CD4-positive, alpha-beta memory T cell (primary cell): Measurements from ENCODE around the gene PELI2. TPM values are rescaled to one million over a fixed set of nuclear protein-coding genes. Genes with fewer than 3 reads are reported as not detected.

Experiments
- CTCF ChIA-PET: fragments of 350-600 bp; sonication (Branson Sonifier 250); formaldehyde crosslinking; loops from one replicate; lab custom pipeline; 2021; ENCODE audit warnings: inconsistent platforms; ENCODE audit not compliant: partially characterized antibody; lab: Charles Lee
- POLR2A ChIA-PET: fragments of 350-600 bp; sonication (Branson Sonifier 250); formaldehyde crosslinking; loops from one replicate; lab custom pipeline; 2021; ENCODE audit not compliant: partially characterized antibody; lab: Charles Lee
- DNase-seq, 5 donors: peaks; one replicate each; pipeline versions ENCODE4 v3.0.0 to v3.0.0-alpha.2; 2020 to 2022; ENCODE audit warnings: mixed read lengths in 1 of 5
- H3K27ac ChIP-seq: one replicate; pipeline ENCODE4 v1.7.0; 2013; ENCODE audit warnings: low read depth, low read length
- H3K27me3 ChIP-seq: 2 replicates; pipeline ENCODE4 v1.7.0; 2013; ENCODE audit warnings: mild to moderate bottlenecking, low read length, moderate library complexity; ENCODE audit not compliant: insufficient read depth
- H3K36me3 ChIP-seq: 2 replicates; pipeline ENCODE4 v1.7.0; 2013; ENCODE audit warnings: mild to moderate bottlenecking, low read length, moderate library complexity; ENCODE audit not compliant: insufficient read depth
- H3K4me1 ChIP-seq: 2 replicates; pipeline ENCODE4 v1.7.0; 2013; ENCODE audit warnings: mild to moderate bottlenecking, low read length, moderate library complexity; ENCODE audit not compliant: insufficient read depth
- H3K4me3 ChIP-seq, 2 donors: one replicate each; pipeline ENCODE4 v1.7.0; 2013; ENCODE audit warnings: low read length in 2 of 2, mild to moderate bottlenecking in 1 of 2
- H3K9me3 ChIP-seq, 2 donors: one replicate each; pipeline ENCODE4 v1.7.0; 2013; ENCODE audit warnings: low read length in 2 of 2, control low read depth in 1 of 2; ENCODE audit not compliant: control insufficient read depth in 1 of 2
- H3K27ac Mint-ChIP-seq, 7 donors: one replicate each; pipeline ENCODE4 v1.8.0; 2020 to 2021; ENCODE audit warnings: mixed read lengths in 7 of 7, mild to moderate bottlenecking in 6 of 7, inconsistent platforms in 3 of 7, moderate library complexity in 3 of 7
- H3K27me3 Mint-ChIP-seq, 2 donors: one replicate each; pipeline ENCODE4 v1.8.0; 2020 to 2021; ENCODE audit warnings: mixed read lengths in 2 of 2
- H3K36me3 Mint-ChIP-seq, 2 donors: one replicate each; pipeline ENCODE4 v1.8.0; 2020 to 2021; ENCODE audit warnings: mixed read lengths in 2 of 2, inconsistent platforms in 1 of 2, mild to moderate bottlenecking in 1 of 2
- H3K4me1 Mint-ChIP-seq, 4 donors: one replicate each; pipeline ENCODE4 v1.8.0; 2020 to 2021; ENCODE audit warnings: mixed read lengths in 4 of 4, mild to moderate bottlenecking in 1 of 4
- H3K4me3 Mint-ChIP-seq, 8 donors: one replicate each; pipeline ENCODE4 v1.8.0; 2020 to 2021; ENCODE audit warnings: mixed read lengths in 8 of 8, mild to moderate bottlenecking in 7 of 8, moderate library complexity in 6 of 8, inconsistent platforms in 3 of 8
- H3K9me3 Mint-ChIP-seq, 8 donors: one replicate each; pipeline ENCODE4 v1.8.0; 2020 to 2021; ENCODE audit warnings: mixed read lengths in 8 of 8, mild to moderate bottlenecking in 5 of 8, inconsistent platforms in 3 of 8, moderate library complexity in 1 of 8
- intact Hi-C: fragments of 100-400 bp; cut with micrococcal nuclease; formaldehyde crosslinking; loops from one replicate; pipeline ENCODE4 v1.15.1; 2023
- polyA plus RNA-seq, 2 donors: library from polyadenylated mRNA; unstranded; fragments of 300-500 nt; fragmentation: Illumina TruSeq; gene quantifications; one replicate each; pipeline ENCODE4 v1.2.3, GENCODE V29; 2021
- total RNA-seq, 2 experiments: library from RNA; stranded (reverse); gene quantifications; one replicate each; pipeline ENCODE4 v1.2.3, GENCODE V29; 2021

The PELI2 gene
- total and polyA plus RNA-seq, 4 experiments from 2014 or later: 1.2 to 16.4 (median 7.8) TPM

DNA sequence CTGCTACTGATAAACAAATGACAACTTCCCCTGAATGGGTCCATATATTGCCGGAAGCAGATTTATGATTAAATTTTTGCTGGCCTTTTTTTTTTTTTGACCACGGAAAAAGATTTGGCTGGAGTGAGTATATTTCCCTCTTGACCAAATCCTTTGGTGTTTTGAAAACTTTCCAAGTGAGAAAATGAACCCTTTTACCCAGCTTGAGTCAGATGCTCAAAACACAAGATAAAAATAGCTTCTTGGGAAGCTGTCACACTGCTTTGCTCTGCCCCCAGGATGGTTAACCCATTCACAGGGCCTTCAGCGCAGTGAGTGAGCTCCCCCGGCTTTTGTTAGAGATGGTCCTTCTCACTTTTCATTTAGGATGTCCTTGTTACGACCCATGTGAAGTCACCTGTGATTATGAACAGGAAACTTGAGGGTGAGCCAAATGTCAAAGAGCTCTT lies 224.3 kb downstream of the PELI2 start:
- Histone ChIP-seq H3K27ac (no peak overlapping the region), H3K36me3 (no peaks in the 10 kb centered on the region), H3K4me1 (no peaks in the 10 kb centered on the region), H3K9me3 (no peaks in the 10 kb centered on the region), H3K27me3 (no peaks in the 10 kb centered on the region), H3K4me3 (no peak overlapping the region)
- no peak for DNase-seq
- no peaks in the 10 kb centered on the region for H3K36me3 Mint-ChIP-seq
- intact Hi-C loops: loop anchor here (5.0 kb wide), 1 partner anchor 225 kb away; the partner anchor contains the start of gene PELI2
- H3K4me3 Mint-ChIP-seq: no peak overlapping the region
- no peak overlapping the region for H3K27ac Mint-ChIP-seq
- CTCF ChIA-PET: interaction anchor here (1.4 kb wide), 1 partner anchor 611 kb away, joined by 9 read pairs; no protein-coding TSS in a partner anchor
- no peaks in the 10 kb centered on the region for H3K9me3 Mint-ChIP-seq
- no peaks in the 10 kb centered on the region for H3K27me3 Mint-ChIP-seq
- no peaks in the 10 kb centered on the region for H3K4me1 Mint-ChIP-seq
- POLR2A ChIA-PET: no interaction called here

DNA sequence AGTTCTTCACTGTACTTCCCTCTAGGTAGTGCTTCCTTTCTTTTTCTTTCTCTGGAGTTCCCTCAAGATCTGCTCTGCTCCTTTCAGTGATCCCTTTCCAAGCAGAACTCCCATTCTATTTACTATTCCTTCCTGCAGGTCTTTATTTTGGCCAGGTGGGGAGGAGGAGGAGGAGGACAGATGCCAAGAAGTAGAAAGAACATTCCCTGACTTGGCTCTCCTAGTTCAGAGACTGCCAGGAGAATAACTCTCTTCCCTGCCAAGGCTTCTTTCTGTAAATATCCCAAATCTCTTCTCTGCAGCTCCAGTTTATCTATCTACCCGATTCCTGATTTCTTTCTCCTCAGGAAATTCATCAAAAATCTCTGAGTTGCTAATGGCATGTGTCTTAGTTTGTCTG lies 231.7 kb downstream of the PELI2 start:
- POLR2A ChIA-PET: no interaction called here
- intact Hi-C loops: no loop called here
- Mint-ChIP-seq H3K4me1 (no peaks in the 10 kb centered on the region), H3K36me3 (peaks cover 7 to 19% of the 10 kb centered on the region in 2 donors), H3K27me3 (peaks cover 0 to 3% of the 10 kb centered on the region in 2 donors), H3K9me3 (peaks cover 0 to 21% (median 6%) of the 10 kb centered on the region in 8 donors), H3K27ac (no peak overlapping the region), H3K4me3 (no peak overlapping the region)
- H3K36me3 ChIP-seq: no peaks in the 10 kb centered on the region
- CTCF ChIA-PET: no interaction called here
- H3K9me3 ChIP-seq: no peaks in the 10 kb centered on the region
- H3K27me3 ChIP-seq: no peaks in the 10 kb centered on the region
- DNase-seq: no peak
- no peak overlapping the region for H3K4me3 ChIP-seq
- no peaks in the 10 kb centered on the region for H3K4me1 ChIP-seq
- no peak overlapping the region for H3K27ac ChIP-seq
